ENCODE measurements around the gene MEI1. TPM values are rescaled to one million over a fixed set of nuclear protein-coding genes. Genes with fewer than 3 reads are reported as not detected.

The MEI1 gene
- total and polyA plus RNA-seq, 4 donors = 3.4 to 18.0 (median 6.7) TPM

DNA sequence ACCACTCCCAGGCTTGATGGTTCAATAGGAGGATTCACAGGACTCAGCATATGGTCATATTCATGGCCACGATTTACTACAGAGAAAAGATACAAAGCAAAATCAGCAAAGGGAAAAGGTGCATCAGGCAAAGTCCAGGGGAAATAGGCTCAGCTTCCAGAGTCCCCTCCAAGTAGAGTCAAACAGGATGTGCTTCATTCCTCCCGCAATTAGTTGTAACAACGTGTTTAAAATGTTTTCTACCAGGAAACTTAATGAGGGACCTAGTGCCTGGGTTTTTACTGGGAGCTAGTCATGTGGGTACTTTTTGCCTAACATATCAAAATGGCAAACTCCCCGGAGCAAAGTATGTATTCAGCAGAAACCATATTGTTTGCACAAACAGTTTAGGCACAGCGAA, 118.7 kb downstream of the MEI1 start:
- no peak overlapping the region for H3K27ac ChIP-seq (ENCODE audit: low read depth in 1 of 2, low read length in 1 of 2)
- H3K4me3 ChIP-seq = no peak overlapping the region
- H3K9ac ChIP-seq (ENCODE audit: insufficient read depth in 1 of 2, low read length in 2 of 2) = no peak overlapping the region
- peaks cover 0 to 12% (median 10%) of the 10 kb centered on the region in 4 donors for H3K36me3 ChIP-seq (ENCODE audit: control insufficient read depth in 4 of 4, insufficient read depth in 4 of 4, low read length in 4 of 4)
- no peaks in the 10 kb centered on the region for H3K9me3 ChIP-seq (ENCODE audit: control insufficient read depth in 4 of 4, insufficient read depth in 3 of 4, low read length in 3 of 4)
- TF ChIP-seq, protein P1, sequence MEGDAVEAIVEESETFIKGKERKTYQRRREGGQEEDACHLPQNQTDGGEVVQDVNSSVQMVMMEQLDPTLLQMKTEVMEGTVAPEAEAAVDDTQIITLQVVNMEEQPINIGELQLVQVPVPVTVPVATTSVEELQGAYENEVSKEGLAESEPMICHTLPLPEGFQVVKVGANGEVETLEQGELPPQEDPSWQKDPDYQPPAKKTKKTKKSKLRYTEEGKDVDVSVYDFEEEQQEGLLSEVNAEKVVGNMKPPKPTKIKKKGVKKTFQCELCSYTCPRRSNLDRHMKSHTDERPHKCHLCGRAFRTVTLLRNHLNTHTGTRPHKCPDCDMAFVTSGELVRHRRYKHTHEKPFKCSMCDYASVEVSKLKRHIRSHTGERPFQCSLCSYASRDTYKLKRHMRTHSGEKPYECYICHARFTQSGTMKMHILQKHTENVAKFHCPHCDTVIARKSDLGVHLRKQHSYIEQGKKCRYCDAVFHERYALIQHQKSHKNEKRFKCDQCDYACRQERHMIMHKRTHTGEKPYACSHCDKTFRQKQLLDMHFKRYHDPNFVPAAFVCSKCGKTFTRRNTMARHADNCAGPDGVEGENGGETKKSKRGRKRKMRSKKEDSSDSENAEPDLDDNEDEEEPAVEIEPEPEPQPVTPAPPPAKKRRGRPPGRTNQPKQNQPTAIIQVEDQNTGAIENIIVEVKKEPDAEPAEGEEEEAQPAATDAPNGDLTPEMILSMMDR (IDR thresholded peaks at IDR 0.05; ENCODE audit: control extremely low read depth, extremely low read depth) = no peak
- ATAC-seq (ENCODE audit: insufficient read depth, low FRiP score) (no peak), DNase-seq (no peak)
- 85 to 90% methylated on average over 5 of the region's 5 CpGs for WGBS, 2 donors
- H3K27me3 ChIP-seq (ENCODE audit: control insufficient read depth in 3 of 3, insufficient read depth in 3 of 3, low read length in 2 of 3) = no peaks in the 10 kb centered on the region
- no peaks in the 10 kb centered on the region for H3K4me1 ChIP-seq (ENCODE audit: control insufficient read depth in 5 of 5, insufficient read depth in 5 of 5, low read length in 5 of 5)

DNA sequence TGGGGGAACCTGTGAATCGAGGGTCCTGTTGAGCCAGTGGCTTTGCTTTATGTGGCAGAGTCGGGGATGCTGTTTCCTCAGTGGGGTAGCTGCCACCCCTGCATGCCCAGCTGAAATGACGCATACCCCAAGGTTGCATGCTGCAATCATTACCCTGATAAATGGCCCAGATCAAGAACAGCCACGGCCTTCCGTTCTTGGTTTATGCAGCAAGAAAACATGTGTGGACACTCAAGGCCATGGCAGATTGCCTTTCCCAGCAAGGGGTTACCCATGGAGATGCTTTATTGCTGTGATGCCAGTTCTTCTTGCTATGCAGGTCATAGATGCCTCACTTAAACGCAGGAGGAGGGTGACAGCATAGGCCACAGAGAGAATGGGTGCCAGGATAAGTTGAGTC, 119.3 kb downstream of the MEI1 start:
- Histone ChIP-seq H3K9me3 (ENCODE audit: control insufficient read depth in 4 of 4, insufficient read depth in 3 of 4, low read length in 3 of 4) (no peaks in the 10 kb centered on the region), H3K27ac (ENCODE audit: low read depth in 1 of 2, low read length in 1 of 2) (no peak overlapping the region), H3K4me1 (ENCODE audit: control insufficient read depth in 5 of 5, insufficient read depth in 5 of 5, low read length in 5 of 5) (no peaks in the 10 kb centered on the region), H3K27me3 (ENCODE audit: control insufficient read depth in 3 of 3, insufficient read depth in 3 of 3, low read length in 2 of 3) (no peaks in the 10 kb centered on the region), H3K36me3 (ENCODE audit: control insufficient read depth in 4 of 4, insufficient read depth in 4 of 4, low read length in 4 of 4) (peaks cover 0 to 11% (median 8%) of the 10 kb centered on the region in 4 donors), H3K4me3 (no peak overlapping the region), H3K9ac (ENCODE audit: insufficient read depth in 1 of 2, low read length in 2 of 2) (no peak overlapping the region)
- DNase-seq (no peak), ATAC-seq (ENCODE audit: insufficient read depth, low FRiP score) (no peak)
- TF ChIP-seq, protein P1 (IDR thresholded peaks at IDR 0.05; ENCODE audit: control extremely low read depth, extremely low read depth) = no peak
- 92 to 96% methylated on average over 6 of the region's 6 CpGs for WGBS, 2 donors

DNA sequence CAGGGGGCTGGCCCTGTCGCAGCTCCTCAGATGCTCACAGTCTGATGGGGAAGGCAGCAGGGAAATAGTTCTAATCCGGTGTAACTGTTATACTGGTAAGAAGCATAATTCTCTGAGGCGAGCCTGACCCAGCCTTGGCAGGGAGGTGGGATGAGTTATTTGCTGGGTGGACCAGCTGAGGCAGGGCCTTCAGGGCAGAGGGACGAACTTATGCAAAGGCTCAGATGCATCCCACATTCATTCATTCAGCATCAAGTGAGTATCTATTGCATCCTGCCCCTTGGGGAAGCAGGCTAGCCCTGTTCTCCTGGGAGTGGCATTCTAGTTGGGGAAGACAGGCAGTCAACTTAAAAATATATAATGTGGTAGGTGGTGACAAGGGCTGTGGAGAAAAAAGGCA, 120.0 kb downstream of the MEI1 start:
- TF ChIP-seq, protein P1 (IDR thresholded peaks at IDR 0.05; ENCODE audit: control extremely low read depth, extremely low read depth) = no peak
- H3K27me3 ChIP-seq (ENCODE audit: control insufficient read depth in 3 of 3, insufficient read depth in 3 of 3, low read length in 2 of 3) = no peaks in the 10 kb centered on the region
- no peaks in the 10 kb centered on the region for H3K4me1 ChIP-seq (ENCODE audit: control insufficient read depth in 5 of 5, insufficient read depth in 5 of 5, low read length in 5 of 5)
- H3K9ac ChIP-seq (ENCODE audit: insufficient read depth in 1 of 2, low read length in 2 of 2) = no peak overlapping the region
- DNase-seq = no peak
- no peak for ATAC-seq (ENCODE audit: insufficient read depth, low FRiP score)
- WGBS, 2 donors = 97% methylated on average over 4 of the region's 4 CpGs
- H3K4me3 ChIP-seq = no peak overlapping the region
- no peaks in the 10 kb centered on the region for H3K9me3 ChIP-seq (ENCODE audit: control insufficient read depth in 4 of 4, insufficient read depth in 3 of 4, low read length in 3 of 4)
- no peak overlapping the region for H3K27ac ChIP-seq (ENCODE audit: low read depth in 1 of 2, low read length in 1 of 2)
- peaks cover 0 to 12% (median 6%) of the 10 kb centered on the region in 4 donors for H3K36me3 ChIP-seq (ENCODE audit: control insufficient read depth in 4 of 4, insufficient read depth in 4 of 4, low read length in 4 of 4)

DNA sequence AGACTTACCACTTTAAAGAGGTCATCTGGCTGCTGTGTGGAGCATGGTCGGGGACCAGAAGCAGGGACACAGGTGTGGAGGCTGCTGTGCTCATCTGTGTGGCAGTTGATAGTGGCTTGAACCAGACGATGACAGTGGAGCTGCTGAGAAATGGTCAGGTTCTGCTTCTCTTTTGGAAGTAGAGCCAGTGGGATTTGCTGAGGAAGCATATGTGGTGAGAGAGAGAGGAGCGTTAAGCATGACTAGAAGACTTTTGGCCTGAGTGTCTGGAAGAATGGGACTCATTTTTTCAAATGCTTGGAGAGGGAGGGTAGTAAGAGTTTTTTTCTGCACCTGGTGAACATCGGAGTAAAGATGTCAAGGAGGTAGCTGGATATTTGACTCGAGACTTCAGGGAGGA, 121.1 kb downstream of the MEI1 start:
- peaks cover 0 to 10% (median 5%) of the 10 kb centered on the region in 4 donors for H3K36me3 ChIP-seq (ENCODE audit: control insufficient read depth in 4 of 4, insufficient read depth in 4 of 4, low read length in 4 of 4)
- no peak for DNase-seq
- H3K4me1 ChIP-seq (ENCODE audit: control insufficient read depth in 5 of 5, insufficient read depth in 5 of 5, low read length in 5 of 5) = peaks cover 0 to 6% (median 3%) of the 10 kb centered on the region in 5 donors
- no peak overlapping the region for H3K9ac ChIP-seq (ENCODE audit: insufficient read depth in 1 of 2, low read length in 2 of 2)
- no peaks in the 10 kb centered on the region for H3K27me3 ChIP-seq (ENCODE audit: control insufficient read depth in 3 of 3, insufficient read depth in 3 of 3, low read length in 2 of 3)
- WGBS, 2 donors = 90 to 91% methylated on average over 5 of the region's 5 CpGs
- no peak overlapping the region for H3K4me3 ChIP-seq
- ATAC-seq (ENCODE audit: insufficient read depth, low FRiP score) = no peak
- TF ChIP-seq, protein P1 (IDR thresholded peaks at IDR 0.05; ENCODE audit: control extremely low read depth, extremely low read depth) = no peak
- no peak overlapping the region for H3K27ac ChIP-seq (ENCODE audit: low read depth in 1 of 2, low read length in 1 of 2)
- H3K9me3 ChIP-seq (ENCODE audit: control insufficient read depth in 4 of 4, insufficient read depth in 3 of 4, low read length in 3 of 4) = no peaks in the 10 kb centered on the region

All from lung (tissue), 12 donors.